GM15510 (cell line): Measurements from ENCODE around the gene AGPAT2.

Experiments used
- POLR2A ChIP-seq: IDR thresholded peaks from 3 replicates; pipeline ENCODE4 v1.6.1; 2011; ENCODE audit warnings: borderline replicate concordance; ENCODE audit not compliant: insufficient read length; ENCODE audit errors: extremely low read depth

Gene AGPAT2

DNA sequence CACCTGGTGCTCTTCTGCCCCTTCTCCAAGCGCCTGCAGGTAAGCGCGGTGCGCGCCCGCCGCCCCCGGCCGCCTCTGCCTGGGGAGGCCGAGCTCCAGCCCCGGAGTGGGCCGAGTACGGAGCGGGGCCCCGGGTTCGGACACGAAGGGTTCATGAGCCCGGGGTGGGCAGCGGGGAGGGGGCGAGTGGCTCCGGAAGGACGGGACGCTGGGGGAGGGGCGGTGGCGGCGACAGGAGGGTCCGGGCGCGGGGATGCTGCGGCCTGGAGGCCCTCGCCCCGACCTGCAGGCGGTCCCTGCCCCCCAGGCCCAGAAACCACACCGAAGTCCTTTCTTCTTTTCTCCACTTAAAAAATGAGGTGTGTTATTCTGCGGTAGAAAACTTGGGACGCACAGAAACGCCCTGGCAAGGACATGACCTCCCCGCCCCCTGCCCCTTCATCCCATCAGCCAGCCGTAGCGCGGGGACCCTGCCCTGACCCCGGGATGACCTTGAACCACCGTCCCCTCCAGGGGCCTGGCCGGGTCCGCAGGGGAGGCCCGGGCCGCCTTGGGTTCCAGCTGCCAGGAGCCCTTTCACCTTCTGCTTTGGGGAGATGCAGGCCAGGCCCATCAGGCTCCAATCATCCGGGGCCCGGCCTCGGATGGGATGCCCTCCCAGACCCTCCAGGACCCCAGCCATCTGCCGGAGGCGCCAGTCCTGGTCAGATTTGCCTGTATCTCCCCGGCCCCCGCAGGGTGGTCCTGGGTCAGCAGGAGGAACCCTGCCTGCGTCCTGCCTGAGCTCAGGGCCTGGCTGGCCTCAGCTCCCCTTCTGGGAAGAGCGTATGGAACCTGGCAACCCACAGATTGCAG lies 25.7 kb upstream of the AGPAT2 start:
- TF ChIP-seq POLR2A = no peak

DNA sequence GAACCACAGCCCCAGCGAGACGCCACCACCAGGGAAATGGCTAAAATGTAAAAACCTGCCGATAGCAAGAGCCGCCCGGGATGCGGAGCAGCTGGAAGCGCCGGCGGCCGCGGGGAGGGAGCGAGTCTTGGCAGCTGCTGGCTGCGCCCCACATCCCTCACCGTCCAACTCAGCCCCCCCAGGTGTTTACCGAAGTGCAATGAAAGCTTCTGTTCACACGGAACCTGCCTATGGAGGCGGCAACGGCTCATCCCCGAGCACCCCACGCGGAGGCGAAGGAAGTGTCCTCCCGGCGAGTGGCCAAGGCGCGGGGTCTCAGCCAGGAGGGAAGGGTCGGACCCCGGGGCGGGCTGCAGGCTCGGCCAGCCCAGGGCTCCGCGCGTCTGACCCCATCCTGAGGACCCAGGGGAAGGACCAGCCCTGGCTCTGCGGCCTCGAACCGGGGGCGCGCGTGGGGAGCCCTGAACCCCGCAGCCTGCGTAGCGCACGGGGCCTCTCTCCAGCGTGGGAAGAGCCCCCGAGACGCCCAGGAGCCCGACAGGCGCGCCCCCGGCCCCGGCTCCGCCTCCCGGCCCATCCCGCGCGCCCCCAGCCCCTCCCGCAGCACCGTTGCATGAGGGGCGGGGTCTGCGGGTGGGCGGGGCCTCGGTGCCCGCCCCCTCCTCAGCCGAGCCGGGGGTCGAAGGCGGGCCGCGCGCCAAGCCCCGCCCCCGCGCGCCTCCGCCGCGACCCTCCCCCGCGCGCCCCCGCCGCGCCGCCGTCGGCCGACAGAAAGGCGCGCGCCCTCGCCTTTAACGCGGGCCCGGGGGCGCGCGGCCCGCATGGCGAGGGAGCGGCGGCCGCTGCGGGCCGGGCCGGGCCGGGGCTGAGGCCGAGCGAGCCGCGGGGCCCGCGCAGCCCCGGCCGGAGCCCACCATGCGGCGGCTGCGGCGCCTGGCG lies 24.8 kb upstream of the AGPAT2 start, which contains the start of gene DIPK1B:
DIPK1B (plus strand) TSS at position 822 of the 939 bp plus-strand sequence; CDS start at position 916, 94 bp downstream.
- TF ChIP-seq POLR2A = no peak

DNA sequence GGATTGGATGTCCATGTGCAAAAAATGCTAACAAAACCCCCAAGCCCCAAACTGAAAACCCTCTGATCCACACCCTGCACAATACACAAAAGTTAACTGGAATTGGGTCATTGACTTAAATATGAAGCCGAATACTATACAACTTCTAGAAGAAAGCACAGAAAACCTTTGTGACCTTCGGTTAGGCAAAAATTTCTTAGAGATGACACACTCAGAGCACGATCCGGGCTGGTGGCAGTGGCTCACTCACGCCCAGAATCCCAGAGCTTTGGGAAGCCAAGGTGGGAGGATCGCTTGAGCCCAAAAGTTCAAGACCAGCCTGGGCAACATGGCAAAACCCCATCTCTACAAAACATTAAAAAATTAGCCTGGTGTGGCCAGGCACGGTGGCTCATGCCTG lies 23.3 kb upstream of the AGPAT2 start:
- TF ChIP-seq POLR2A = no peak

DNA sequence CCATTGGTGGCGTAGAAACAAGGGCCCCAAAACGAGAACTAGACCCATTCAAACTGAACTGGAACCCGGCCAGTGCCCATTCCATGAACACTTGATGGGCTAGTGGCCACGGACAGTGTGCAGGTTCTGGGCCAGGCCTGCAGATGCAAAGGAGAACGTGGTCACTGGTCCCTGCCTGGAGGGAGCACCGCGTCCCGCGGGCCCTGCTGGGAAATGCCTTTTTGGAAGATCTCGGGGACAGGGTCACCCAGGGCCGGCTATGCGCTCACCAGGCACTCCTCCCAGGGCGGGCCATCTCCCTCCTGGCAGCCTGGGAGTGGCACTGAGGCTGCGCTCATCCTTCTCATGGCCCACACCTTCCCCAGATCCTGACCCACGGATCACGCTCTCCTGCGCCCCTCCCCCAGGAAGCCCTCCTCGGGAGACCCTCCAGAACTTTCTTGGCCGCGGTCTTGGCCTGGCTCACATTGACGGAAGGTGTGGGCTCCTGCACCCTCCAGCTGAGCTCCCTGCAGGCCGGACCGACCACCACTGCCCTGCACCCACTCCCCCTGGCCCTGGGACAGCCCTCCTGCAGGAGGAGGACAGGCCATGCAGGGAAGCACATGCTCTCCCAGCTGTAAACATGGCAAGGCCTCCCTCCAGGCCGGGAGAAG lies 22.3 kb upstream of the AGPAT2 start:
- TF ChIP-seq POLR2A = no peak

DNA sequence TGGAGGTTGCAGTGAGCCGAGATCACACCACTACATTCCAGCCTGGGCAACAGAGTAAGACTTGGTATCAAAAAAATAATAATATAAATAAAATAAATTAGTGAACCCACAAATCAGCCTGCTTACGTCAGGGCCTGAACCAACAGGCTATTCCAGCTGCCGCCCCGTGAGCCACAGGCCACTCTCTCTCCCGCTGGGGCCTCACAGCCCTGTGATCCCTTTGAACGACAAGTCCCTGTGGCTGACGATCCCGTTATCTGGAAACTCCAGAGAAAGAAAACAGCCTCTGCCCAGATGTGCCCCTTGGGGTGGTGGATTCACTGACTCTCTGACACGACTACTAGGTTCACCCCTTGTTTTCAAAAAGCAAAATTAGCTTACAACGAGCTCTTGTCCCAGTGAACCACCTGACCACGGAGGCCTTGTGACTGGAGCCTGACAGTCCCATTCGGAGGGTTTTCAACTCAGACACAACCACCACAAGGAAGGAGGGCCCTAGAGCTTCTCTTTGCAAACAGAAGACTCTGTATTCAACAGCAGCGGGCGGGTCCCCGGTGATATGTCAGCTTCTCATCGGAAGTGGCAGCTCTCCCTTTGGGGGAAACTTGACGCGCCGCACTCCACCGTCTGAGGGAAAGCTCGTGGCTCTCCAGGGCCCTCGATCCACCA lies 20.7 kb upstream of the AGPAT2 start:
- TF ChIP-seq POLR2A = no peak

DNA sequence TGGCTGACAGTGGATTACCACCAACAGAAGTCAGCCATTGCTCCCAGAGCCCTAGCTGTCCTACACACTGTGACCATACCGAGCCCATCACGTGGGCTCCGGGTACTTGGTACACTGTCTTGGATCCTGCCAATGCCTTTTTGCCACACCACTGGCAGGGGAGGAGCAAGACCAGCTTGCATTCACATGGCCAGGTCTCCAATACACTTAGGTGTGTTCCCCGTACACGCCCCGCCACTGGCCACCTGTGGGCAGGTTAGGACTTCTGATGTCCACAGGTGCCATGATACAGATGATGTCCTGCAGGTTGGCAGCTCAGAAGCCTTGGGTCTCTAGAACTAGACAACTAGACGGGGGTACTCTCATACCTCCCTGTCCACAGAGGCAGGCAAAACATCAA lies 19.8 kb upstream of the AGPAT2 start:
- no peak for TF ChIP-seq POLR2A

DNA sequence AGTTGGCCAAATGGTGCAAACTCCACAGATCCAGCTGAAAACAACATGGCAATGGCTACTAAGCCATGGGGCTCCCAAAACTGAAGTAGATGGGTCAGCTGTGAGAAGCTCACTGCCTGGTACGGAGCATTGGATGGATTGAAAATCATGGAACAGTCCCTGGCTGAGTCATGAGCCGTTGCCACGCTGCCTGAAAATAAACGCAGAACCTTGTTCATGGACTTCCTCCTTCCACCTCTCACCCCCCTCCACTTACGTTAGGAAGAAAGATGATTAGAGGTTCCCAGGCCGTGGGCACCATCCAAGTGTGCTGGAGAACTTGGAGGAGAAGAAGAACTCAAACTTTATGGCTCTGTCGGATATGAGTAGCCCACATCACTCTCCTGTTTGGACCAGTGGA lies 18.3 kb upstream of the AGPAT2 start:
- no peak for TF ChIP-seq POLR2A

DNA sequence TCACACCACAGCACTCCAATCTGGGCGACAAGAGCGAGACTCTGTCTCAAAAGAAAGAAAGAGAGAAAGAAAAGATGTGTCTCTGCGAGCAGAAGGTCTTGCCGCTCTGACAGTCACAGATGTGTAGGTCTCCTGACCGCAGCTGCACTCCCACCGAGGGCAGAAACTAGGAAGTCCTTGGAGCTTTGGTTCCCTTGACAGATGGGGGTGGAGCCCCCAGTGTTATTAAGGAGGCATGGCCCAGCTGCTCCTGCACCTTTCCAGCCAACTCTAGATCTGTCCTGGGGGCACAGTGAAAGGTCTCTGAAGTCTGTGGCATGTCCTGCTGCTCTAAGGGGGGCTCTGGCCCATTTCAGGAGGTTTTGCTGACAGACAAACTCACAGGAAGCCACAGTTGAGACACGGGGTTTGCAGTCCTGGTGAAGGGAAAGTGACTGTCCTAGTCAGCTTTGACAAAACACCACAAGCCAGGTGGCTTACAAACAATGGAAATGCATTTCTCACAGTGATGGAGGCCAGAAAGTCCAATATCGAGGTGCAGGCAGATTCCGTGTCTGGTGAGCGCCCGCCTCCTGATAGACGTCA lies 16.1 kb upstream of the AGPAT2 start:
- TF ChIP-seq POLR2A = no peak

DNA sequence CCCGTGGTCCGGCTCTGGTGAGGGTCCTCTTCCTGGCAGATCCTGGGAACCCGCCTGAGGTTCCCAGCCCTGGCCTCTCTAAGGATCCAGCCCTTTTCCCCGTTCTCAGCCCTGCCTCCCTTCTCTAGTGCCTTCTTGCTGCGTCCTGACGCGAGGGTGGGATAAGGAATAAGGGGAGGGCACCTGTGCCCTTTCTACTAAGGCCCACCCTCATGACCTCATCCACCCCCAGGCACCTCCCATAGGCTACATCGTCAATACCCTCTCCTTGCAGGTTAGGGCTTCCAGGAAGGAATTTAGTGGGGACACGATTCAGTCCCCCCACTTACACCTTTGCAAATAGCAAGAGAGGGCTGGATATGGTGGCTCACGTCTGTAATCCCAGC lies 14.4 kb upstream of the AGPAT2 start:
- TF ChIP-seq POLR2A = no peak

DNA sequence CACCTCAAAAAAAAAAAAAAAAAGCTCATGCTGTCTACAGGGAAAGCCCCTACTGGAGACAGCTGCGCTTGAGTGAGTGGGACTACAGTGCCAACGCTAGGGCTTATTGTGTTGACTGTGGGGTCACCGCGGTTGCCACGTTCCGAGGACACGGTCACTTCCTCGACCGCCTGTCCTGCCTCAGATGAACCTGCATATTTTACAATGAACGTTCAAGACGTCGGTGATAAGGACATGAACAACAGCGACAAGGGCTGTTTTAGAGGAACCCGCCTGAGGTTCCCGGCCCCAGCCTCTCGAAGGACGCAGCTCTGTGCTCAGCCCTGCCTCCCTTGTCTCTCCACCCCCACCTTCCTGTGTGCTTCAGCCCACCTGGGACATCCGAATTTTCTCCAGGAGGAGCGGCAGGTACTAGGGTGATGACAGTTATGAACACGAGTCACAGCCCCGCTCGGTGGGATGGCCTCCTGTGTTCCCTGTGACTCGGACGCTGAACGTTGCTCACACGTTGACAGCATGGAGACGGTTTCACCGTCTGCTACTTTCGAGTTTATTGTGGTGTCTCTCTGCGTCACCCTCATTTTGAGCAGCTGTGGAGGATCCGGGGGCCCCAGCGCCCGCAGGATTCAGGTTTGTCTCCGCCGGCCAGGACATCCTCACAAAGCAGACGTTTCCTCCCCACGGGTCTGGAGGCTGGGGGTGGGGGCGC lies 13.9 kb upstream of the AGPAT2 start:
- no peak for TF ChIP-seq POLR2A

DNA sequence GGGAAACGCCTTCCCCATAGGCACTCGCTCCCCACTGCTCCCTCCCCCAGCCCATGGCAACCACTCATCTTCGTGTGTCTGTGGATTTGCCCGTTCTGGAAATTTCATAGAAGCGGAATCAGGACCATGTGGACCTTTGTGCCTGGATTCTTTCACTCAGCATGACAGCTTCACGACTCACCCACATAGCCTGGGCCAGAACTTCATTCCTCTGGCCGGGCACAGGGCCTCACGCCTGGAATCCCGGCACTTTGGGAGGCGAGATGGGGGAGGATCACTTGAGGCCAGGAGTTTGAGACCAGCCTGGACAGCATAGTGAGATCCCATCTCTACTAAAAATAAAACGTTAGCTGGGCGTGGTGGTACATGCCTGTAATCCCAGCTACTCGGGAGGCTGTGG lies 13.0 kb upstream of the AGPAT2 start:
- no peak for TF ChIP-seq POLR2A

DNA sequence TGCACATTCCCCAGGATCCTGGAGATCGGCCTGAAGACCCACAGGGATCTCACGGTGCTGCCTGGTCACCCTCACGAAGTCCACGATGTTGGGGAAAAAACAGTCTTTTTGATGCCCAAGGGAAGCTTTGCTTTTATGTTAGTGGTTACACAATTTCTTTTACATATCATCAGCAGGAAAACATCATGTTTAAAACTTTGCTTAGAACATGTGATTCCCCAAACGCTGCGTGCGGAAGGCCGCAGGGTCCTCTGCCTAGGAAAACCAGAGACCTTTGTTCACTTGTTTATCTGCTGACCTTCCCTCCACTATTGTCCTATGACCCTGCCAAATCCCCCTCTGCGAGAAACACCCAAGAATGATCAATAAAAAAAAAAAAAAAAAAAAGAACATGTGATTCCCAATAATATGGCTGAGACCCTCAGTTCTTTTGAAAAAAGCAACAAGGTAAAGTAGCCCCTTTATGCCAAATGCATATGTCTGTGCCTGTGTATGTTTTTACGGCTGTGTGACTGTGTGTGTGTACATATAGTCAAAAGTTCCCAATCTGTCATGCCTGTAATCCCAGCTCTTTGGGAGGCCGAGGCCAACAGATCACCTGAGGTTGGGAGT lies 11.5 kb upstream of the AGPAT2 start:
- no peak for TF ChIP-seq POLR2A
